ENCODE results near the gene C1R. TPM values are rescaled to one million over a fixed set of nuclear protein-coding genes. Genes with fewer than 3 reads are reported as not detected.
A peak's percentile ranks its signal among the peaks of the same experiment; 100 is the strongest.

The C1R gene
- total RNA-seq, 1 experiment from 2014 or later = 1.3 TPM

- Histone ChIP-seq H3K9me3 (ENCODE audit: control insufficient read depth, insufficient read depth, low read depth, low read length) (peaks cover 7% of the 10 kb centered on the region; the same call in 1 of the 2 replicates), H3K27ac (ENCODE audit: low read length) (no peak overlapping the region), H3K4me1 (ENCODE audit: control insufficient read depth, insufficient read depth, low read length) (peaks cover 5% of the 10 kb centered on the region; the same call in 1 of the 2 replicates), H3K4me3 (ENCODE audit: low read depth in 2 of 2, low read length in 2 of 2) (no peak overlapping the region), H3K27me3 (ENCODE audit: control insufficient read depth, insufficient read depth, low read length) (no peaks in the 10 kb centered on the region), H3K36me3 (ENCODE audit: control insufficient read depth, insufficient read depth, low read length) (no peaks in the 10 kb centered on the region; the same call in 1 of the 2 replicates)
- in situ Hi-C loops (cut with HindIII; ENCODE audit: low pct_unique_long_range_greater_than_20kb, low sequenced_read_pairs) = no loop called here
- no TSS peak for BruUV-seq (replicated peaks)
- ChIA-PET CTCF (no interaction called here), POLR2A (no interaction called here)
- ATAC-seq (no peak), DNase-seq (ENCODE audit: low read depth, low spot score) (no peak)
- TF ChIP-seq TCF7L2 (IDR thresholded peaks at IDR 0.05; ENCODE audit: low read depth, low read length) (no peak), SIN3A (IDR thresholded peaks at IDR 0.05; ENCODE audit: borderline replicate concordance, insufficient read depth, low read depth, low read length) (no peak), POLR2AphosphoS5 (IDR thresholded peaks at IDR 0.05; ENCODE audit: low read depth, low read length) (no peak), REST (IDR thresholded peaks at IDR 0.05; ENCODE audit: insufficient read depth in 1 of 2, low read depth in 2 of 2, low read length in 1 of 2) (no peak)
- TF ChIP-seq, protein P1, sequence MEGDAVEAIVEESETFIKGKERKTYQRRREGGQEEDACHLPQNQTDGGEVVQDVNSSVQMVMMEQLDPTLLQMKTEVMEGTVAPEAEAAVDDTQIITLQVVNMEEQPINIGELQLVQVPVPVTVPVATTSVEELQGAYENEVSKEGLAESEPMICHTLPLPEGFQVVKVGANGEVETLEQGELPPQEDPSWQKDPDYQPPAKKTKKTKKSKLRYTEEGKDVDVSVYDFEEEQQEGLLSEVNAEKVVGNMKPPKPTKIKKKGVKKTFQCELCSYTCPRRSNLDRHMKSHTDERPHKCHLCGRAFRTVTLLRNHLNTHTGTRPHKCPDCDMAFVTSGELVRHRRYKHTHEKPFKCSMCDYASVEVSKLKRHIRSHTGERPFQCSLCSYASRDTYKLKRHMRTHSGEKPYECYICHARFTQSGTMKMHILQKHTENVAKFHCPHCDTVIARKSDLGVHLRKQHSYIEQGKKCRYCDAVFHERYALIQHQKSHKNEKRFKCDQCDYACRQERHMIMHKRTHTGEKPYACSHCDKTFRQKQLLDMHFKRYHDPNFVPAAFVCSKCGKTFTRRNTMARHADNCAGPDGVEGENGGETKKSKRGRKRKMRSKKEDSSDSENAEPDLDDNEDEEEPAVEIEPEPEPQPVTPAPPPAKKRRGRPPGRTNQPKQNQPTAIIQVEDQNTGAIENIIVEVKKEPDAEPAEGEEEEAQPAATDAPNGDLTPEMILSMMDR (IDR thresholded peaks at IDR 0.05) = no peak
- intact Hi-C loops (cut with micrococcal nuclease; ENCODE audit: unreplicated experiment) = loop anchor here (10.0 kb wide), 1 partner anchor 166 kb away; the partner anchor contains the start of genes C12orf57 and RNU7-1
Measured at GRCh38 chr12:7110661-7111060, 18.4 kb upstream of the C1R start.

DNA sequence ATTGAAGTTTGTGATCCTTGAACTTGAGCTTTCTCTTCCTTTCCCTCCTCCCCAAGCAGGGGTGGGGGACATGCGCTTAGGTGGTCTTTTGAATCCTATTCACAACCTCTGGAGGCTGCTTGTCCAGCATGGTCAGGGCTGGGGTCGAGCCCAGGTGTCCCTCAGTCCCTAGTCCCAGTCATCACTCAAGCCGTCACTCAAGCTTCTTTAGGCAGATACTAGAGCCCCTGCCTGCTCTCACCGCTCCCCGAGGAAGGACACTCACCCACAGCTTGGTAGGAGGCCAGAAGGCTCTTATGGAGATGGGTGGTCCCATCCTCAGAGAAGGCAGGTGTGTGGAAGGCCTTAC is 17.3 kb upstream of the C1R start:
- no TSS peak for BruUV-seq (replicated peaks)
- Histone ChIP-seq H3K36me3 (ENCODE audit: control insufficient read depth, insufficient read depth, low read length) (no peaks in the 10 kb centered on the region; the same call in 1 of the 2 replicates), H3K4me1 (ENCODE audit: control insufficient read depth, insufficient read depth, low read length) (peaks cover 5% of the 10 kb centered on the region; the same call in 1 of the 2 replicates), H3K9me3 (ENCODE audit: control insufficient read depth, insufficient read depth, low read depth, low read length) (peaks cover 7% of the 10 kb centered on the region; the same call in 1 of the 2 replicates), H3K27me3 (ENCODE audit: control insufficient read depth, insufficient read depth, low read length) (no peaks in the 10 kb centered on the region), H3K27ac (ENCODE audit: low read length) (0 out of 2 replicates have a peak overlapping the region, but pooled peaks have one; percentile 59), H3K4me3 (ENCODE audit: low read depth in 2 of 2, low read length in 2 of 2) (peak overlapping the region in 1 of 2 experiments; percentile 75; a peak in 2 of 4 replicates)
- no peak for TF ChIP-seq REST (IDR thresholded peaks at IDR 0.05; ENCODE audit: insufficient read depth in 1 of 2, low read depth in 2 of 2, low read length in 1 of 2)
- TF ChIP-seq, protein P1 (IDR thresholded peaks at IDR 0.05) = no peak
- TF ChIP-seq SIN3A (IDR thresholded peaks at IDR 0.05; ENCODE audit: borderline replicate concordance, insufficient read depth, low read depth, low read length) = no peak
- TF ChIP-seq TCF7L2 (IDR thresholded peaks at IDR 0.05; ENCODE audit: low read depth, low read length) = no peak
- TF ChIP-seq POLR2AphosphoS5 (IDR thresholded peaks at IDR 0.05; ENCODE audit: low read depth, low read length) = no peak
- ATAC-seq = no peak
- DNase-seq (ENCODE audit: low read depth, low spot score) = no peak
- intact Hi-C loops (cut with micrococcal nuclease; ENCODE audit: unreplicated experiment) = no loop called here
- in situ Hi-C loops (cut with HindIII; ENCODE audit: low pct_unique_long_range_greater_than_20kb, low sequenced_read_pairs) = no loop called here
- CTCF ChIA-PET = interaction anchor here (1.0 to 1.2 kb wide), 2 partner anchors 17 to 49 kb away, joined by 3 to 4 read pairs; partner anchors contain the start of gene C1S
- POLR2A ChIA-PET = no interaction called here

All from Panc1 (cell line).